Activated CD8-positive, alpha-beta memory T cell treated with anti-CD3 and anti-CD28 coated beads, Interleukin-2, amount 50 U/mL, for 1 hour (primary cell): ENCODE data around the gene CCDC192.

Experiments used
- DNase-seq: peaks from one replicate; pipeline ENCODE4 v3.0.0-alpha.2; 2020; ENCODE audit errors: extremely low read depth

CCDC192 gene

GRCh38 chr5:127957701-127958239, 254.6 kb downstream of the CCDC192 start:
- DNase-seq: no peak

GRCh38 chr5:127958421-127959011, 255.3 kb downstream of the CCDC192 start:
- no peak for DNase-seq

GRCh38 chr5:127959152-127959764, 256.1 kb downstream of the CCDC192 start:
- no peak for DNase-seq

GRCh38 chr5:127960270-127960691, 257.1 kb downstream of the CCDC192 start:
- no peak for DNase-seq

GRCh38 chr5:127961006-127961762, 258.0 kb downstream of the CCDC192 start:
- DNase-seq: no peak

GRCh38 chr5:127961763-127962145, 258.6 kb downstream of the CCDC192 start:
- DNase-seq: no peak

- no peak for DNase-seq
Observed at GRCh38 chr5:127962491-127962890, 259.3 kb downstream of the CCDC192 start.

GRCh38 chr5:127963233-127963632, 260.0 kb downstream of the CCDC192 start:
- no peak for DNase-seq

GRCh38 chr5:127963931-127964330, 260.7 kb downstream of the CCDC192 start:
- no peak for DNase-seq

GRCh38 chr5:127967323-127967982, 264.3 kb downstream of the CCDC192 start:
- no peak for DNase-seq

- DNase-seq: no peak
Observed at GRCh38 chr5:127967983-127968592, 264.9 kb downstream of the CCDC192 start.

GRCh38 chr5:127969002-127969401, 265.8 kb downstream of the CCDC192 start:
- no peak for DNase-seq

- DNase-seq: no peak
Observed at GRCh38 chr5:127969651-127970050, 266.5 kb downstream of the CCDC192 start.

- DNase-seq: no peak
Observed at GRCh38 chr5:127970081-127970480, 266.9 kb downstream of the CCDC192 start.

GRCh38 chr5:127970854-127971425, 267.7 kb downstream of the CCDC192 start:
- no peak for DNase-seq

- DNase-seq: no peak
Observed at GRCh38 chr5:127975961-127976360, 272.8 kb downstream of the CCDC192 start.

- DNase-seq: no peak
Observed at GRCh38 chr5:127976525-127976924, 273.3 kb downstream of the CCDC192 start.

GRCh38 chr5:127976991-127977717, 274.0 kb downstream of the CCDC192 start:
- no peak for DNase-seq

- no peak for DNase-seq
Observed at GRCh38 chr5:127978738-127979300, 275.6 kb downstream of the CCDC192 start.

GRCh38 chr5:127979475-127979874, 276.3 kb downstream of the CCDC192 start:
- no peak for DNase-seq
